Fibroblast of skin of right biceps (primary cell): Measurements from ENCODE around the gene C1orf159.
"Not testable (repeated sequence)": the region's sequence is repeated elsewhere in the genome, so short reads cannot be mapped to it uniquely, and the experiment has no call there.

ENCODE experiments used
- DNase-seq: peaks from one replicate; pipeline ENCODE4 v3.0.0-alpha.2; 2013

Gene C1orf159

GRCh38 chr1:1116701-1117468, 996 bp upstream of the C1orf159 start:
- DNase-seq: no peak

GRCh38 chr1:1115136-1115785, 628 bp downstream of the C1orf159 start:
- DNase-seq: no peak

DNA sequence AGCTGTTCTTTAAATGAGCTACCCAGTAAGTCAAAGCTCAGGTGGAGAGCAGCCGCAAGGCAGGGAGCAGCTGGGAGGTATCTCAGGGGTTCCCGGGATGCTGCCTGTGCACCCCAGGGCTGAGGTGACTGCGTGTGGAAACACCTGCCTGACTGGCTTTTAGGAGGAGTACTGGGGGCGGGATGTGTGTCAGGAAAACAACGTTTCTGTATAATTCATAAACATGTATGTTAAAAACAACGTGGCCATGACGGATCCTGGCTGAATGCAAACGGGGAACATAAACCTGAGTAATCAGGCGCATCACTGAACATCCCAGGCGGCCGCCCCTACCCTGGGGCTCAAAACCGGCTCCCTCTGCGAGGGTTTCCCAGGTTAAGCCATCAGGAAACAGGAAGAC, 1.5 kb downstream of the C1orf159 start:
- no peak for DNase-seq

DNA sequence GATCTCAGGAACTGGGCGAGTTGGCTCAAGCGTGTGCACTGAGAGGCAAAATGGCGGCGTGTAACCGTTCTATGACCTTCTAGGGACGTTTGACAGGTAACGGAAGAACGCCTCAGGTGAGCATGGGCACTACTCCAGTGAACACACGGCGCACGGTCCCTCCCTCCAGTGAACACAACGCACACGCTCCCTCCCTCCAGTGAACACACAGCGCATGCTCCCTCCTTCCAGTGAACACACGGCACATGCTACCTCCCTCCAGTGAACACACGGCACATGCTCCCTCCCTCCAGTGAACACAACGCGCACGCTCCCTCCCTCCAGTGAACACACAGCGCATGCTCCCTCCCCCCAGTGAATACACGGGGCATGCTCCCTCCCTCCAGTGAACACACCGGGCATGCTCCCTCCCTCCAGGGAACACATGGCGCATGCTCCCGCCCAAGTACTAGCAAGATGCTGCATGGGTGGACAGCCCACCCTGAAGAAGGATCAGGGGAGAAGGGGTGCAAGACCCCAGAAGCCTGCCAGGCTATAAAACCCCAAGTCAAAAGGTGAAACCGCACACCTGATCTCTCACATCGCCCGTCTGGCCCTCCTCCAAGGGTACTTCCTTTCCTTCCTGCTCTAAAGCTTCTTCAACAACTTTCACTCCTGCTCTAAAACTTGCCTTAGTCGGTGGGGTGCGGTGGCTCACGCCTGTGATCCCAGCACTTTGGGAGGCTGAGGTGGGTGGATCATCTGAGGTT, 3.5 kb downstream of the C1orf159 start:
- no peak for DNase-seq

- no peak for DNase-seq
These were observed 4.2 kb downstream of the C1orf159 start for GRCh38 chr1:1111516-1112236.

GRCh38 chr1:1110561-1110971, 5.3 kb downstream of the C1orf159 start:
- DNase-seq: no peak

DNA sequence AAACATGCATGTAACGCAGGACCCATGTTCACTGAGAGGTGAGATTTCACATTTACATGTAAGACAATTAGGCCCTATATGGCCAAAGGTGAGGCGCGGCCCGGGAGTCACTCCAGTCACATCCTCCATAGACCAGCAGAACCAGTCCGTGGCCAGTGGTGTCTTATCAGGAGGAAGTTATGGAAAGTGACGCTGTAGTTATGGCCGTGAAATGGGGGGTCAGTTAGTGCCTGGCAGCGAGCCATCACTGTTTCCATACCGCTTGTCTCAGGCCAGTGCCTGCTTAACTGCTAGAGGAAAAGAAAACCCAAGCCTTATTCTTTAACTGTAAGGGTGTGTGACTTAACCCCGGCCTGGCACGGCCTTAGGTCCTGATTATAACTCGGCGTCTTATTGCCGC, 6.1 kb downstream of the C1orf159 start:
- DNase-seq: no peak

DNA sequence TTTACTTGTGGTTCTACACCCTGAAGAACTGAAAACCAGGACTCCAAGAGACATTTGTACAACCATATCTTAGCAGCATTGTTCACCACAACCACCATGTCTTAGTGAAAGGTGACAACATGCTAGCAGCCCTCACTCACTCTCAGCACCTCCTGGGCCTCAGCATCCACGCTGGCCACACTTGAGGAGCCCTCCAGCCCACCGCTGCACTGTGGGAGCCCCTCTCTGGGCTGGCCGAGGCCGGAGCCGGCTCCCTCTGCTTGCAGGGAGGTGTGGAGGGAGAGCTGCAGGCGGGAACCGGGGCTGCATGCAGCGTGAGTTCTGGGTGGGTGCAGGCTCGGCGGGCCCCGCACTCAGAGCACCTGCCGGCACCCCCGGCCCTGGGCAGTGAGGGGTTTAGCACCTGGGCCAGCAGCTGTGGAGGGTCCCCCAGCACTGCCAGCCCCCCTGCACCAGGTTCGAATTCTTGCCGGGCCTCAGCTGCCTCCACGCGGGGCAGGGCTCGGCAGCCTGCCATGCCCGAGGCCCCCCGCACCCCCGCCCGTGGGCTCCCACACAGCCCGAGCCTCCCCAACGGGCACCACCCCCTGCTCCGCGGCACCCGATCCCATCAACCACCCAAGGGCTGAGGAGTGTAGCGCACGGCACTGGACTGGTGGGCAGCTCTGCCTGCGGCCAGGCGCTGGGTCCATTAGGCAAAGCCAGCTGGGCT, 9.2 kb downstream of the C1orf159 start:
- no peak for DNase-seq

- DNase-seq: not testable (repeated sequence)
These were observed 11.7 kb downstream of the C1orf159 start for GRCh38 chr1:1104152-1104551.

- DNase-seq: no peak
These were observed 14.4 kb downstream of the C1orf159 start for GRCh38 chr1:1101503-1101902.

DNA sequence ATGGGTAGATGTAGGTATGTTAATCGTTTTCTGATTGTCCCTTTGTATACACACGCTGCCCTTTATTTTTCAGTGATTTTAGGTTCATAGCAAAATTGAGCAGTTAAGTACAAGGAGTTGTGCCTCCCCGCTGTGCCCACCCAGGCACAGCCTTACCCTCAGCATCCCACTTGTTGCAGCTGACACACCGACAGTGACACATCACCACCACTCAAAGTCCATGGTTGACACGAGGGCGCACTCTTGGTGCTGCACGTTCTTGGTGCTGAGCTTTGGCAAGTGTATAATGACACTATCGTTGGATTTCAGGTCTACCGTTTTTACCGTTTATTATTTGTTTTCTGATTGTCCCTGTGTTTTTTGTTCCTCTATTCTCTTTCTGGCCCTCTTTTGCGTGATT, 15.6 kb downstream of the C1orf159 start:
- no peak for DNase-seq

DNA sequence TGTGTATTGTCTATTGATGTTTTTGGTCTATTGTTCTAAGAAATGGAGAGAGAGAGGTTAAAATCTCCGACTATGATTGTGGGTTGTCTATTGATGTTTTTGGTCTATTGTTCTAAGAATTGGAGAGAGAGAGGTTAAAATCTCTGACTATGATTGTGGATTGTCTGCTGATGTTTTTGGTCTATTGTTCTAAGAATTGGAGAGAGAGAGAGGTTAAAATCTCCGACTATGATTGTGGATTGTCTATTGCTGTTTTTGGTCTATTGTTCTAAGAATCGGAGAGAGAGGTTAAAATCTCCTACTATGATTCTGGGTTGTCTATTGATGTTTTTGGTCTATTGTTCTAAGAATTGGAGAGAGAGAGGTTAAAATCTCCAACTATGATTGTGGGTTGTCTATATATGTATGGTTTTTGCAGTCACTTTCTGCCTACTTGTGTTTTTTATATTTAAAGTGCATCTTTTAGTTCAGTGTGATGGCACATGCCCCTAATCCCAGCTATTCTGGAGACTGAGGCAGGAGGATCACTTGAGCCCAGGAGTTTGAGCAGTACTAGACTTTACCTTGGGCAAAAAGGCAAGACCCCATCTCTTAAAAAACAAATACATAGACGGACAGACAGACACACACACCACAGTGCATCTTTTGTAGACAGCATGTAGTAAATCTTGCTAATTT, 16.2 kb downstream of the C1orf159 start:
- no peak for DNase-seq

- DNase-seq: no peak
These were observed 17.0 kb downstream of the C1orf159 start for GRCh38 chr1:1098681-1099421.

GRCh38 chr1:1096136-1096535, 19.8 kb downstream of the C1orf159 start:
- DNase-seq: not testable (repeated sequence)

- no peak for DNase-seq
These were observed 20.9 kb downstream of the C1orf159 start for GRCh38 chr1:1094981-1095380.

DNA sequence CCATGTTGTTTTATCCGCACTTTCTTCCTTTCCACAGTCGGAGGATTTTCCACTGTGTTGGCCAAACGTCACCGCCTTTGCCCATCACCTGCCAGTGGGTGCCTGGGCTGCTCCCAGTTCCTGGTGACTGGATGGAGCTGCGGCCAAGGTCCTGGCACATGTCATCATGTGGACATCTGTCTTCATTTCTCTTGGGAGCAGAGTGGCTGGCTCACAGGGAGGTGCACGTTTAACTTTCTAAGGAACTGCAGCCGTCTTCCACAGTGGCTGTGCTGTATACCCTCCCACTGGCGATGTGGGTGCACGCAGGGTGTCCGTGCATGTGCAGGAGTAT, 22.3 kb downstream of the C1orf159 start:
- no peak for DNase-seq

DNA sequence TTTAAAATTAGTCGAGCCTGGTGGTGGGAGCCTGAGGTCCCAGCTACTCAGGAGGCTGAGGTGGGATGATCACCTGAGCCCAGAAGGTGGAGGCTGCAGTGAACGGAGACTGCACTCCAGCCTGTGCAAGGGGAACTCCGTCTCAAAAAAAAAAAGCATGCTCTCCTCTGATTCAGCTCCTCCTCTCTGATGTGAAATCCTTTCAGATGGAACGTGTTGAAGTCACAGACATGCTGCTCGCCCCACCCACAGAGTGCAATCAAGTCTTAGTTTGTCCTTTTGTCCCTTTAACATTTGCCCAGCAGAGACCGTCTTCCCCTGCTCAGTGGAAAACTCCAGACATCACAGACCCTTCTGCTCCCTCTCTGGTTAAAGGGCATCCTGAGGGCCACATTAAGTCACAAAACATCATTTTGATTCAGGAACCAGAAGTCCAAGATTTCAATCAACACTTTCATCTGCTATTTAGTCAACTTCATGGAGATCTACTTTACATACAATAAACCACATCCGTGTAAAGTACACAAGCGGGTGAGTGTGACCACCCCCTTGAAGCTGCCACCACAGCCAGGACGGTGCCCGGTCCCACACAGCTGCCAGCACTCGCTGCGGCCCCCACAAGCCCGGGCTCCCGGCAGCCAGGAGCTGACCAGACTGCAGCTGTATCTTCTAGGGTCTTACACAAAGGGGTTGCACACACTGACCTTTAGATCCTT, 22.8 kb downstream of the C1orf159 start:
- no peak for DNase-seq

DNA sequence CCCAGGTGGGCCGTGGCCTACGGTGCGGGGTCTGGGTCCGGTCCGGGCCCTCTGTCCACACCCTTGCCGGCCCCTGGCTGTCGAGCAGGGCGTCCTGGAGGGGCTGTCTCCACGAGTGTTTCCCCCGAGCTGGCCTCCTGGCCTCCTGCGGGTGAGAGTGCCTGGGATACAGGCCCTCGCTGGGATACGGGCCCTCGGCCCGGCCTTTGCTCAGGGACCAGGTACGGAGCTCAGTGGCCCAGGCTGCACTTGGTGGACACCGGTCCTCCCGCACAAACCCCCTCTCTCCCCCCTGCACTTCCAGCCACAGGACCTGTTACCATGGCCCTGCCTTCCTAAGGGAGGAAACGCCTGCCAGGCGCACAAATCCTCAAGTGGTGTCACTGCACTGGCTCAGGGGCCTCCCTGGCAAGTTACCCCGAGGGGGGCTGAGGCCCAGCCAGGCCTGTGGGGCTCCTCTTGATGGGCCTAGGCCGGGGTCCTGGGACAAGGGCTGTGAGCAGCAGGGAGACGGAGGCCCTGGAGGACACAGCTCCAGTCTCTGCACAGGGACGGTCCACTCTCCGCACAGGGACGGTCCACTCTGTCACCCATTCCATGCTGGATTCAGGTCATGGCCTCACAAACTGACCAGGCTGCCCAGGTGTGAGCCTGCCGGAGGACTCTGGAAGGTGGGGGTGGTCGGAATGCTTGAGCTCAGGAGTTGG, 23.6 kb downstream of the C1orf159 start:
- no peak for DNase-seq

DNA sequence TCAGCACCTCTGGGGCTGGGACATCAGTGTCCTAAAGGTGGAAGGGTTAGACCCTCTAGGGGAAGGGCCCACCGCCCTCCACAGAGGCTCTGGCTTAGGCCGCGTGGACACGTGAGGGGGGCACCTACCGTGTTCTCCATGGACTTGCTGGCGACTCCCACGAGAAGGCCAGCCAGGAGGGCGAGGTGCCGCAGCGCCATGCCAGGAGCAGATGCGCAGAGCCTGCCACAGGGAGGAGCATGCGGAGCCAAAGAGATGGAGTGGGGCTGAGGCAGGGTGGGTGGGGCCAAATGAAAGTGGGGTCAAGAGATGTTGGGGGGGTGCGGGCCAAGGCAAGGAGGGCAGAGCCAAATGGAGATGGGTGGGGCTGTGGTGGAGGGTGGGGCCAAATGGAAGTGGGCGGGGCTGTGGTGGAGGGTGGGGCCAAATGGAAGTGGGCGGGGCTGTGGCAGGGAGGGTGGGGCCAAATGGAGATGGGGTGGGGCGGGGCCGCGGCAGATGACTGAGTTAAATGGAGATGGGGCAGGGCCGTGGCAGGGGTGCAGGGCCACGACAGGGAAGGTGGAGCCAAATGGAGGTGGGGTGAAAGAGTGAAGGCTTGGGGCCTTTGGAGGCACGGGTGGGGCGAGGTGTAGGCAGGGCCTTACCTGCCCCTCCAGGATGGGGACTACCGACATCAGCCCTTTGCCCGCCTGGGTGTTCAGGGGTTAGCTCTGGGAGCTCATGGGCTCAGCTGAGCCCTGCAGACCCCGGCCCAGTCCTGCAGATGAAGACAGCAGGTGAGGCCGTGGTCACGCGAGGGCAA, 24.3 kb downstream of the C1orf159 start:
- DNase-seq: no peak
